ENCODE data around the gene DDX27.
A peak's percentile ranks its signal among the peaks of the same experiment; 100 is the strongest.
"Not testable (repeated sequence)": the region's sequence is repeated elsewhere in the genome, so short reads cannot be mapped to it uniquely, and the experiment has no call there.

DDX27 gene

DNA sequence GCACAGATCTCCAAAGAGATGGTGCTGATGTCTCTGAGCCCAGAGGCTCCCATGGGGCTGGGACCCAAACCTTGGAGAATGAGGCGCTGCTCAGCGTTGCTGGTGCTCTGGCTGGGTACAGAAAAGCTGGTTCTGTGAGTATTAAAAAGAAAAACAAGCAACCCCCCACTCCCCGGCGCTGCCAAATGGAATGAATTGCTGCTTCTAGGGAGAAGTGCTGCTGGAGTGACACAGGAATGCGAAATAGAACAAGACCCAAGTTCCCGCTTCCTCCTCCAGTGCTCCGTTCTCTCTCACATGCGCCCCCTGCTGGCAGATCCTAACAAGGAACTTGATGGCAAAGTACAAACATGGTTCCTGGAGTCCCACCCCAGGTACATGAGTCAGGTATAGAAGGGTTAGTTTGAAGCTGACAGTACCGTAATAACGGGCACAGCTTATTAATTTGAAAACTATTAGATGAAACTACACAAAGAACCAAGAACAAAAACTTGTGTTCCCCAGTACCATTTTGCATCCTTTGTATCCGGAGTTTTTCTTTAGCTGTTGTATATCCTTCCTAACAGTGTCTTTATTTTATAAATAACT, 2.1 kb upstream of the DDX27 start:
- ChIA-PET POLR2A (no interaction called here), CTCF (interaction anchor here (0.6 to 6.0 kb wide), 46 partner anchors 11 to 271 kb away, joined by 3 to 103 read pairs (median 5); partner anchors contain the start of genes CSE1L and STAU1)
- peak; percentile 74 for DNase-seq (ENCODE audit: extremely low spot score)
- TF ChIP-seq, protein P1, sequence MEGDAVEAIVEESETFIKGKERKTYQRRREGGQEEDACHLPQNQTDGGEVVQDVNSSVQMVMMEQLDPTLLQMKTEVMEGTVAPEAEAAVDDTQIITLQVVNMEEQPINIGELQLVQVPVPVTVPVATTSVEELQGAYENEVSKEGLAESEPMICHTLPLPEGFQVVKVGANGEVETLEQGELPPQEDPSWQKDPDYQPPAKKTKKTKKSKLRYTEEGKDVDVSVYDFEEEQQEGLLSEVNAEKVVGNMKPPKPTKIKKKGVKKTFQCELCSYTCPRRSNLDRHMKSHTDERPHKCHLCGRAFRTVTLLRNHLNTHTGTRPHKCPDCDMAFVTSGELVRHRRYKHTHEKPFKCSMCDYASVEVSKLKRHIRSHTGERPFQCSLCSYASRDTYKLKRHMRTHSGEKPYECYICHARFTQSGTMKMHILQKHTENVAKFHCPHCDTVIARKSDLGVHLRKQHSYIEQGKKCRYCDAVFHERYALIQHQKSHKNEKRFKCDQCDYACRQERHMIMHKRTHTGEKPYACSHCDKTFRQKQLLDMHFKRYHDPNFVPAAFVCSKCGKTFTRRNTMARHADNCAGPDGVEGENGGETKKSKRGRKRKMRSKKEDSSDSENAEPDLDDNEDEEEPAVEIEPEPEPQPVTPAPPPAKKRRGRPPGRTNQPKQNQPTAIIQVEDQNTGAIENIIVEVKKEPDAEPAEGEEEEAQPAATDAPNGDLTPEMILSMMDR (IDR thresholded peaks at IDR 0.05; ENCODE audit: control extremely low read depth, extremely low read depth, low read depth, missing control alignments): peak; percentile 74

DNA sequence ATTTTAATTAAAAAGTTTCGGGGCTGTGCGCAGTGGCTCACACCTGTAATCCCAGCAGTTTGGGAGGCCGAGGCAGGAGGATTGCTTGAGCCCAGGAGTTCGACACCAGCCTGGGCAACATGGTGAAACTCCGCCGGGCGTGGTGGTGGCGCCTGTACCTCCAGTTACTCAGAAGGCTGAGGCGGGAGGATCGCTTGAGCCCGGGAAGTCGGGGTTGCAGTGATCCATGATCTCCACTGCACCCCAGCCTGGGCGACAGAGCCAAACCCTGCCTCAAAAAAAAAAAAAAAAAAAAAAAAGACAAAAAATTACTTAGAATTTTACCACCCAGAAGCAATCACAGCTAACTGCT, 501 bp upstream of the DDX27 start:
- ChIA-PET CTCF (interaction anchor here (1.0 to 6.0 kb wide), 7 partner anchors 12 to 102 kb away, joined by 3 to 103 read pairs (median 14); partner anchors contain the start of gene STAU1), POLR2A (interaction anchor here (0.6 to 0.7 kb wide), 2 partner anchors 39 to 718 kb away, joined by 5 to 9 read pairs; no protein-coding TSS in a partner anchor)
- DNase-seq (ENCODE audit: extremely low spot score): not testable (repeated sequence)

DNA sequence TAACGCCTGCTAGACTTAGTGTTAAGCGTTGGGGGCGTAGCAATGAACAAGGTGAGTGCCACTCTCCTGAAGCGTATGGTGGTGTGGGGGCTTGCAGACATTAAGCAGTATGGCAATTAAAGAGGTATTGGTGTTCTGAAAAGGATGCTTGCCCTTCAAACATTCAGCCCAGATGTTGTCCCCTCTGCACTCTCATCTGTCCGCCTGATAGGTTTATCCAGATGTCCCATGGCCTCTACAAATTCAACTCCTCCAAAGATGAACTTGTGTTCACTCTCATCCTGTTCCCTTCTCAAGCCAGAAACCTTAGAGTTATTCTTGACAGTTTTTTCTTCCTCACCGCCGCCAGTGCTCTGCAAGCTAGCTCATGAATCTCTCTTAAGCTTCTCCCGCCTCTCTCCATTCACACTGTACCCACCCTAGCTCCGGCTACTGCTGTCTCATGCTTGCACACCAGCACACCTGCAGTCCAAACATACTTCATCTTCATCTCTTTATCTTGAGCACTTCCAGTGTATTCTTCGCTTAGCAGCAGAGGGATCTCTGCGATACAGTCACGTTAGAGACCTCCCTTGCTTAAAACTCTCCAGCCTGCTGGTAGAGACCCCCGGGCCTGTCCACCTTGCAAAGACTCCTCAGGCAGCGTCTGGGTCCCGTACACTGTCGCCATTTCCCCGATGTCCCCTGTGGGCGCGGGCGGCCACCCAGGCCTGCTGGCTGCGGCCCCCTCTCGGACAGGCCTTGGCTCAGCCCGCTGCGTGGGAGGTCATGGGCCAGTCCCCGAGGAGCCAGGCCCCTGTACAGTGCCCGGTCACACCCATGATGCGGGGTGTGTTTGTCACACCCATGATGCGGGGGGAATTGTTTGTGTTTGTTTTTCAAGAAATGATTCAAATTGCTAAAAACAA, 962 bp downstream of the DDX27 start:
- TF ChIP-seq, protein P1 (IDR thresholded peaks at IDR 0.05; ENCODE audit: control extremely low read depth, extremely low read depth, low read depth, missing control alignments): no peak
- POLR2A ChIA-PET: no interaction called here
- CTCF ChIA-PET: interaction anchor here (0.8 to 1.3 kb wide), 2 partner anchors 17 to 104 kb away, joined by 3 read pairs; no protein-coding TSS in a partner anchor
- DNase-seq (ENCODE audit: extremely low spot score): no peak

DNA sequence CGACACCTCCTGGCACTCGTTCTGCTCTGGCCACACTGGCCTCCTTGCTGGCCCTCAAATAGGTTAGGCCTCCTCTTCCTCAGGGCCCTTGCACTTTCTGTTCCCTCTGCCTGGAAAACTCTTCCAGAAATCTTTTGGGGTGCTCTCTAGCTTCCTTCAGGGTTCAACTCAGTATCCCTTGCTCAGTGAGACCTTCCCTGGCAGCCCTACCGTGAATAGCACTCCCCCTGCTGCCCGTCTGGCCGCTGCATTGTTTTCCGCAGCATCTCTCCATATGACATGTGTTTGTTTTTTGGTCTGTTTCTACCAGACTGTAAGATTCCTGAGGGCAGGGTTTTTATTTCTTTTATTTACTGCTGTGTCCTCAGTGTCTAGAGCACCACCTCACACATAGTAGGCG, 6.7 kb downstream of the DDX27 start:
- CTCF ChIA-PET: no interaction called here
- DNase-seq (ENCODE audit: extremely low spot score): no peak
- POLR2A ChIA-PET: no interaction called here
- TF ChIP-seq, protein P1 (IDR thresholded peaks at IDR 0.05; ENCODE audit: control extremely low read depth, extremely low read depth, low read depth, missing control alignments): no peak

DNA sequence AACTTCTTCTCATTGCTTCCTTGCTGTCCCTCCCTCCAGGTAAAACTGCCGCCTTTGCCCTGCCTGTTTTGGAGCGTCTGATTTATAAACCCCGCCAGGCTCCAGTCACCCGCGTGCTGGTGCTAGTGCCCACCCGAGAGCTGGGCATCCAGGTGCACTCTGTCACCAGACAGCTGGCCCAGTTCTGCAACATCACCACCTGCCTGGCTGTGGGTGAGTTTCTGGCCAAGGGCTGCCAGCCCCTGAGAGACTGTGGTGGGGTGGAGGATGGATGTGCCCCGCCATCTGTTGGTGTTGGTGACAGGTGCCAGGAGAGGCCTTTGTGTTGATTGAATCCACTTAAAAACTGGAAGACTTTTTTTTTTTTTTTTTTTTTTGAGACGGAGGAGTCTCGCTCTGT, 9.5 kb downstream of the DDX27 start:
- no peak for DNase-seq (ENCODE audit: extremely low spot score)
- ChIA-PET POLR2A (interaction anchor here (0.7 kb wide), 1 partner anchor 52 kb away, joined by 5 read pairs; no protein-coding TSS in a partner anchor), CTCF (interaction anchor here (0.9 to 1.4 kb wide), 3 partner anchors 11 to 17 kb away, joined by 3 to 5 read pairs (median 3); no protein-coding TSS in a partner anchor)
- TF ChIP-seq, protein P1 (IDR thresholded peaks at IDR 0.05; ENCODE audit: control extremely low read depth, extremely low read depth, low read depth, missing control alignments): no peak

DNA sequence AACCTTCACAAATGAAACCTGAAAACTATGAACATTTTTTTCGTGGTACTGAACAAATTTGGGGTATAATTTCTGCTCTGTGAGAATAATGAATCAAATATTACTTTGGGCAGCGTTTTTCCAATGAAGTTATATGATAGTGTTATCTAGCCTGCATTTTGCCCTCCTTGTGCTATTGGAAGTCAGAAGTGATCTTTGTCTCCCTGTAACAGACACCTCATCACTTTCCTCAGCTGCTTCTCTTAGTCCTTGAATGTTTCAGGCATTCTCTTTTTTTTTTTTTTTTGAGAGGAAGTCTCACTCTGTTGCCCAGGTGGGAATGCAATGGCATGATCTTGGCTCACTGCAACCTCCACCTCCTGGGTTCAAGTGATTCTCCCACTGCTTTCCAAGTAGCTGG, 10.2 kb downstream of the DDX27 start:
- TF ChIP-seq, protein P1 (IDR thresholded peaks at IDR 0.05; ENCODE audit: control extremely low read depth, extremely low read depth, low read depth, missing control alignments): no peak
- POLR2A ChIA-PET: interaction anchor here (0.7 kb wide), 1 partner anchor 51 kb away, joined by 5 read pairs; no protein-coding TSS in a partner anchor
- CTCF ChIA-PET: interaction anchor here (2.1 kb wide), 1 partner anchor 13 kb away, joined by 11 read pairs; no protein-coding TSS in a partner anchor
- no peak for DNase-seq (ENCODE audit: extremely low spot score)

All from GM10248 (cell line).